T-helper 2 cell treated with Interferon-gamma antibody and Interleukin-4, amounts not matched to agents 5 μg/mL and 100 μg/mL, for 36 hours (primary cell): ENCODE results near the gene DDX1.
"Not testable (repeated sequence)": the region's sequence is repeated elsewhere in the genome, so short reads cannot be mapped to it uniquely, and the experiment has no call there.

Source experiments
- DNase-seq: peaks from one replicate; pipeline ENCODE4 v3.0.0; 2021; ENCODE audit warnings: low spot score
- H3K27ac Mint-ChIP-seq: one replicate; pipeline ENCODE4 v1.8.0; 2021; ENCODE audit warnings: mild to moderate bottlenecking, mixed read lengths
- H3K27me3 Mint-ChIP-seq: one replicate; pipeline ENCODE4 v1.8.0; 2021; ENCODE audit warnings: low read depth, mixed read lengths
- H3K36me3 Mint-ChIP-seq: one replicate; pipeline ENCODE4 v1.8.0; 2021; ENCODE audit warnings: low read depth, mixed read lengths
- H3K4me1 Mint-ChIP-seq: one replicate; pipeline ENCODE4 v1.8.0; 2021; ENCODE audit warnings: low read depth, mixed read lengths
- H3K4me3 Mint-ChIP-seq: one replicate; pipeline ENCODE4 v1.8.0; 2022; ENCODE audit warnings: mild to moderate bottlenecking, moderate library complexity, mixed read lengths
- H3K9me3 Mint-ChIP-seq: one replicate; pipeline ENCODE4 v1.8.0; 2021; ENCODE audit warnings: mixed read lengths

The DDX1 gene

DNA sequence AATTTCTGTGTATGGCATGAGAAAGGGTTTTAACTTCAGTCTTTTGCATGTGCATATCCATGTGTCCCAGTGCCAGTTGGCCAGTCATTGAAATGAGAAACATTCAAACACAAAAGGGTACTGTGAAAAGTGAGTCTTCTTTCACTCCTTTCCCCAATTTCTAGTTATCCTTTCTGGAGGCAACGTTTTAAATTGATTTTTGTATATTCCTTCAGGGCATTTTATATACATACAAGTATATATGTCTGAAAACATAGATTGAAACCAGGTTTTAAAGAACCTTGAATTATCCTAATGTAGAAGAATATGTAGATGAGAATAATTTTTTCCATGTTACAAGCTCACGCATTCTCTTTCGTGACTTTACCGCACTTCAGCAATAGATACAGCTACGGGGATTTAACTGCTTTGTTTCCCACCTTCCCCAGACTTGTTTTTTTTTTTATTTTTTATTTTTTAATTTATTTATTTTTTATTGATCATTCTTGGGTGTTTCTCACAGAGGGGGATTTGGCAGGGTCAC lies 18.8 kb downstream of the DDX1 start:
- Mint-ChIP-seq H3K36me3 (peaks cover 43% of the 10 kb centered on the region), H3K27me3 (no peaks in the 10 kb centered on the region), H3K27ac (no peak overlapping the region), H3K4me3 (no peak overlapping the region), H3K9me3 (no peaks in the 10 kb centered on the region), H3K4me1 (no peaks in the 10 kb centered on the region)
- DNase-seq: no peak

DNA sequence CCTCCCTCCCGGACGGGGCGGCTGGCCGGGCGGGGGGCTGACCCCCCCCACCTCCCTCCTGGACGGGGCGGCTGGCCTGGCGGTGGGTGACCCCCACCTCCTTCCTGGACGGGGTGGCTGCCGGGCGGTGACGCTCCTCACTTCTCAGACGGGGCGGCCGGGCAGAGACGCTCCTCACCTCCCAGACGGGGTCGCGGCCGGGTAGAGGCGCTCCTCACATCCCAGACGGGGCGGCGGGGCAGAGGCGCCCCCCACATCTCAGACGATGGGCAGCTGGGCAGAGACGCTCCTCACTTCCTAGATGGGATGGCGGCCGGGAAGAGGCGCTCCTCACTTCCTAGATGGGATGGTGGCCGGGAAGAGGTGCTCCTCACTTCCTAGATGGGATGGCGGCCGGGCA lies 20.4 kb downstream of the DDX1 start:
- not testable (repeated sequence) for H3K4me3 Mint-ChIP-seq, H3K4me1 Mint-ChIP-seq, H3K27ac Mint-ChIP-seq, H3K9me3 Mint-ChIP-seq, DNase-seq, H3K27me3 Mint-ChIP-seq
- peaks cover 38% of the 10 kb centered on the region for H3K36me3 Mint-ChIP-seq

DNA sequence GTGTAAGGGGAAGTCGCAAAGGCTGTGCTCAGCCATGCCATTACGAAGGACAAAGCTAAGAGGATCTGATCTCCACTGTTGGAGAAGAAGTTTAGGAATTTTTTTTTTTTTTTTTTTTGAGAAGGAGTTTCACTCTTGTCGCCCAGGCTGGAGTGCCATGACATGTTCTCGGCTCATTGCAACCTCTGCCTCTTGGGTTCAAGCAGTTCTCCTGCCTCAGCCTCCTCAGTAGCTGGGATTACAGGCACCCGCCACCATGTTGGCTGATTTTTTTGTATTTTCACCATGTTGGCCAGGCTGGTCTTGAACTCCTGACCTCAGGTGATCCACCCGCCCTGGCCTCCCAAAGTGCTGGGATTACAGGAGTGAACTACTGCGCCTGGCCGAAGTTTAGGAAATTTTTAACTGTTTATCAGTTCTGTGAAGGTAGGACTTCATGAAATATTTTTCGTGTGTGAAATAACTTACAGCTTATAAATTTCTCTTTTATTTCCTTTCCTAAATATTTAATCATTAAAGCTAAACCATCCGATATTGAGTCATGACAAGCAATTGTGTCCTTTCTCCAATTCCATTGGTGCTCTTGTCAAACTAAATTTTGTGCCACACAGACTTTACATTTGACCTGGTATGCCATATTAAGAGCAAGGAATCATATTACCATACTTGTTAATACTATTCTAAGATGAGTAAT lies 22.2 kb downstream of the DDX1 start:
- Mint-ChIP-seq H3K36me3 (peaks cover 29% of the 10 kb centered on the region), H3K27ac (no peak overlapping the region), H3K4me1 (no peaks in the 10 kb centered on the region), H3K4me3 (no peak overlapping the region), H3K9me3 (no peaks in the 10 kb centered on the region), H3K27me3 (no peaks in the 10 kb centered on the region)
- no peak for DNase-seq

DNA sequence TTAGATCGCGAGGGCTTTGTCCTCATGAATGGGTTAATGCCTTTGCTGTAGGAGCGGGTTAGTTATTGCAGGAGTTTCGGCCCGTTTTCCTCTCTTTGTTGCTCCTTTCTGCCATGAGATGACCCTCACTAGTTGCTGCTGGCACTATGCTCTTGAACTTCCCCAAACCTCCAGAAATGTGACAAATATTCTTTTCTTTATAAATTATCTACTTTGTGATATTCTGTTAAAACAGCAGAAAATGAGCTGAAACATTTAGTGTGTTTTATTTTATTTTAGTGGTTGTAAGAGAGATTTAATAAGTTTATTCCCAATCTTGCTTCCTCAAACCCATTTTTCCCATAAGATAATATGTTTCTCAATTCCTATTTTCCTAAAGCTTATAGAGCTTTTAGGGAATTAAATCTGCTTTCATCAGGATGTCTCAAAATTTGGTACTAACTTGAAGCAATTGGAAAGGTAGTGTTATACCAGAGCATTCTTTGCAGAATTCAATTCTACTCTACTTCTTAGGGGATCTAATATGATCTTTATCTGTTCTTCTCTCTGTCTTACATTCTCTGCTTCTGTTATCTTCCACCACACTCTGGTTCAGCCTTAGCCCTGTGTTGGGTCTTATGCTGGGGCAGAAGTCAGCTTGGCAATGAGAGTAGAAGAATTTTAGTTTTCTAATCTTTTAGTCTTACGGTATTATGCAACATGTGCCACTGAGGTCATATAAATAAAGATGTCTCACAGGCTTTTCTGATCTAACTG lies 23.1 kb downstream of the DDX1 start:
- Mint-ChIP-seq H3K4me1 (no peaks in the 10 kb centered on the region), H3K27me3 (no peaks in the 10 kb centered on the region), H3K9me3 (no peaks in the 10 kb centered on the region), H3K4me3 (no peak overlapping the region), H3K36me3 (peaks cover 36% of the 10 kb centered on the region), H3K27ac (no peak overlapping the region)
- no peak for DNase-seq

DNA sequence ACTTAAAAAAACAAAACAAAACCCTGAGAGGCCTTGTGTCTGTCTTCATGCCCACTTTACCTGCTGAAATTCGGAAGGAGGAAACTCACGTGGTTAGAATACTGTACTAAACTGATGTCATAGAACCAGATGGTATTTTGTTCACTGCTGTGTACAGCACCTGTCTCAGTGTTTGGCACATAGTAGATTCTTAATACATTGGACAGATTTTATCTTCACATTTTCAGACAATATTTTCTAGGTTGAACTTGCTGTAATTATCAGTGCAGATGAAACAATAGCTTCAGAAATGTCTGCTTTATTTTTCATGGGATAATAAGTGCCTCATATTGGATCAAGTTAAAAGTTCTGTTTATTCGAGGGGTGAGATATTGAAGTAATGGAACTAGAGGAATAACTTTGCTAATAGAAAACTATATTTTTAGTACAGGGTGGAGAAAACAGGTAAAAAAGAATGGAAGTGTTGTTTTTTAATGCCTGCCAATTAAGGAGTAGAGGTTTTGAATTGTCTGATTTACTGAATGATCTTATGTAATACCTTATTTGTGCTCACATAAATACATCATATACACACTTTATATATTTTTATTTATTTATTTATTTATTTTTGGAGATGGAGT lies 23.7 kb downstream of the DDX1 start:
- Mint-ChIP-seq H3K4me3 (no peak overlapping the region), H3K36me3 (peaks cover 34% of the 10 kb centered on the region), H3K27ac (no peak overlapping the region), H3K9me3 (no peaks in the 10 kb centered on the region), H3K27me3 (no peaks in the 10 kb centered on the region), H3K4me1 (no peaks in the 10 kb centered on the region)
- DNase-seq: no peak

DNA sequence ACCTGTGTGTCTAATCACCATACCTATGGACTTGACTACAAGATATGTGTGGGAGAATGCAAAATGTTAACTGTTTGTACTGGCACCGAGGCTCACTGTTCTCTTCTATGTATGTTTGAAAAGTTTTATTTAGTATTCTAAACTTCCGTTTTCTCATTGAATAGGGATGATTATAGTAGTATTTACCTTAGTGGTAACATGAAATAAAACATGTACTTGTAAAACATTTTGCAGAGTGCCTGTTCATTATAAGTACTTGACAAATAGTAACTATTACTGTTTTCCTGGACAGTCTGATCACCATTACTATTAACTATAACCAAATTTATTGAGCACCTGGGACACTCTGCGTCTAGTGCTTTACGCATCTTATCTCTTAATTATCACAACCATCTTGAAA lies 24.8 kb downstream of the DDX1 start:
- Mint-ChIP-seq H3K36me3 (peaks cover 37% of the 10 kb centered on the region), H3K27ac (no peak overlapping the region), H3K27me3 (no peaks in the 10 kb centered on the region), H3K4me1 (no peaks in the 10 kb centered on the region), H3K4me3 (no peak overlapping the region), H3K9me3 (no peaks in the 10 kb centered on the region)
- no peak for DNase-seq

DNA sequence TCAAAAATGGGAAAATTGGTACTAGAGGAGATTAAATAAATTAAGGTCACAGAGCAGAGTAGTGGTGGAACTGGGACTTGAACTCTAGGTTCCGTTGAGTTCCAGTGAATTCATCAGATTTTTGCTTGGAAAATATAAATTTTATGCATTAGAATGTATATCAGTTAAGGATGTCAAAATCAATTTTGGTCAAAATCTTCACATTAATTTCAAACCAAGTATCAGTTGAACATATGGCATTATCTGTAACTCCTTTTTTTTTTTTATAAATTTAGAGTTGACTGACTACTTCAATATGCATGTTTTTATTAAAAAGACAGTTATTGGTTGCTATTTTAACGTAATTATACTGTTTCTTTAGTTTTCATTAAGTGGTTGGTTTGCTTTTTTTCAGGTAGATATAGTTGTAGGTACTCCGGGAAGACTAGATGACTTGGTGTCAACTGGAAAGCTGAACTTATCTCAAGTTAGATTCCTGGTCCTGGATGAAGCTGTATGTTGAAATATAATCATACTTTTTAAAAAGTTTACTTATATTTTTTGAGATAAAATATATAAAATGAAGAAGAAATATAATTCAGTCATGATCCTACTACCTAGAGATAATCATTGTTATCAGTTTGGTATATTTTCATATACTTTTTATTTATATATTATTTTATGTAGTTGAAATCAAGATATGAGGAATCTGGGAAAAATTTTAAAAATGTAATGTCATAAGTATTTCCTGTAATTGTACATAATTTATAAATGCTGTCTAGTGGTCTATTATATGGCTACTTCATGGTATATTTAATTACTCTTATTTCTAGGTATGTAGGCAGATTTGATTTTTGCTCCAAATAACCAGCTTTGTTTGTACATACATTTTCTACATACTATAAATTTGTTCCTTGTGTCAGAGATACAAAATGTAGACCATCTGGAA lies 25.4 kb downstream of the DDX1 start:
- Mint-ChIP-seq H3K36me3 (peaks cover 40% of the 10 kb centered on the region), H3K27me3 (no peaks in the 10 kb centered on the region), H3K9me3 (no peaks in the 10 kb centered on the region), H3K27ac (no peak overlapping the region), H3K4me3 (no peak overlapping the region), H3K4me1 (no peaks in the 10 kb centered on the region)
- DNase-seq: no peak

DNA sequence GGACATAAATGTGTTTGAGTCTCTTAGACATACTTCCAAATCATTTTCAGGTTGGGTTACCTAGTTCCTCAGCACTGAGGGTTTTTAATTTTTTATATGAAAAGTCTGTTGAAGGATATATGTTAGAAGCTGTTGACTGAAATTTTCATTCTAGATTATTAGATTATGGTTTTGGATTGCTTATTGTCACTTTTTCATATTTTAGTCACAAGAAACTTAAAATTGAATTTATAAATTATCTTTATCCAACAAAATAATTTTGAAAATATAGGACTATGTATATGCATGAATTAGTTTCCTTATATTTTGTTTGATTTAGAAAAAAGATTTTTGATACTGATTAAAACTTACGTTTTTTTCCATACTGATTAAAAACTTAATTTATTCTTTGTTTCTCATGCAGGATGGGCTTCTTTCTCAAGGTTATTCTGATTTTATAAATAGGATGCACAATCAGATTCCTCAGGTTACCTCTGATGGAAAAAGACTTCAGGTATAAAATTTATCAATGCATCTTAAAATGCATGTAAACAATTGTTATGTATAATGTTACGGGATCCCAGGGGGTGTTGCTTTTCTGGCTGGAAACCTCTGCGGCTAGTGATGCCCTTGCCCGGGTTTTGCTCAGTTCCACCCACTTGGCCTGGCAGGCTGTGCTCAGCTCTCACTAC lies 26.2 kb downstream of the DDX1 start:
- H3K36me3 Mint-ChIP-seq: peaks cover 44% of the 10 kb centered on the region

DNA sequence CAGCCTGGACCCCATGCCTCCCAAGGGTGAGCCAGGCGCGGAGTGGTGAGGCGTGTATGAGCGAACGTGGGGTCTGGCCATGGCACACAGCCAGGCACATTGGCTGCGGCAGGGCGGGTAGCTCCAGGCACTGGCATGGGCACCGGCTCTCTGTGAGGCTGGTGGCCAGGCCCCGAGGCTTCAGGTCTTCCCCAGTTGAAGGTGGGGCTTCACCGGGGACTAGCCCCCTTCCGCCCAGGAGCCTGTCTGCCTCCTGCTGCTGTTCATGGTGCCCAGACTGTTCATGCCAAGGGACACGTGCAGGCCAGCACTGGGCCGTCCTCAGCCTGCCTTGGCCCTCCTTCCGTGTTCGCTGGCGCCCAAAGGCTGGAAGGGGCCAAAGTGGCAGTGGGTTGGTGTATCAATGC lies 26.8 kb downstream of the DDX1 start:
- H3K27ac Mint-ChIP-seq: no peak overlapping the region
- peaks cover 43% of the 10 kb centered on the region for H3K36me3 Mint-ChIP-seq
- no peak for DNase-seq
- H3K4me3 Mint-ChIP-seq: no peak overlapping the region
- H3K9me3 Mint-ChIP-seq: peaks cover 3% of the 10 kb centered on the region
- H3K4me1 Mint-ChIP-seq: no peaks in the 10 kb centered on the region
- no peaks in the 10 kb centered on the region for H3K27me3 Mint-ChIP-seq

More for the DNA sequence above, 26.2 kb downstream of the DDX1 start:
- Mint-ChIP-seq H3K27me3 (no peaks in the 10 kb centered on the region), H3K27ac (no peak overlapping the region), H3K4me1 (no peaks in the 10 kb centered on the region), H3K9me3 (no peaks in the 10 kb centered on the region), H3K4me3 (no peak overlapping the region)
- DNase-seq: no peak

DNA sequence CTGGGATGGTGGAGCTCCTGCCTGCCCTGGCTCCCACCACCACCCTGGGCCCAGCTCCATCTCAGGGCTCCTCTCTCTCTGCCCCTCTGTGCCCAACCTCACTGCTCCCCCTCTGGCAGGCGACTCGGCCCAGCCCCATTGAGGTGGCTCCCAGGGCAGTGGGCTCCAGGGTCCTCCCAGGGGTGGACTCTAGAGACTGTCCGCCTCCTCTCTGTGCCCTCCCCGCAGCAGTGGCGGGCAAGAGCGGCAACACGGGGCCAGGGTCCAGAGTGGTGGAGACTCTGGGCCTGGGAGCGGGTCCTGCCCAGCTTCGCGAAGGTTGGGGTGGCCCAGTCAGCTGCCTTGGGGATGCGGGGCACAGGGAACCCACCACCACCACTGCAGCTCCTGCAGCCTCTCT lies 27.4 kb downstream of the DDX1 start:
- Mint-ChIP-seq H3K36me3 (peaks cover 46% of the 10 kb centered on the region), H3K27me3 (no peaks in the 10 kb centered on the region), H3K27ac (no peak overlapping the region), H3K9me3 (peaks cover 7% of the 10 kb centered on the region), H3K4me1 (no peaks in the 10 kb centered on the region), H3K4me3 (no peak overlapping the region)
- DNase-seq: no peak

DNA sequence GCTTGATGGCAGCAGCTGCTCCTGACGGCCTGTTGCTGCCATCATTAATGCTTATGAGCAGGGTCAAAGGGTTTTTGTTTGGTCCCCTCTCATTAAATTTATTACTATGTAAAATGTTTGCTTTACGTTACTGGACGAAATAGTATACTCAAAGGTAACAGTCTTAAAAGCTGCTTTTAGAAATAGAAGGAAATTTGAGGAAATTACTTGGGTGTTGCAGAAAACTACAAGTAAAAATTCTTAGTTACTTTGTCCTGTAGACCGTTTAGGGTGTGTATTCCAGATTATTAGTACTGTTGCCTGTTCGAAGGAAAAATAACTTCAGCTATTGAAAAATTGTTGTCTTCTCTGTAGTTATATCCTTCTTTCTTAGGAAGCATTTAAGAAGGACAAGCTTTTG lies 27.8 kb downstream of the DDX1 start:
- no peaks in the 10 kb centered on the region for H3K27me3 Mint-ChIP-seq
- H3K27ac Mint-ChIP-seq: no peak overlapping the region
- no peak overlapping the region for H3K4me3 Mint-ChIP-seq
- peaks cover 46% of the 10 kb centered on the region for H3K36me3 Mint-ChIP-seq
- no peaks in the 10 kb centered on the region for H3K4me1 Mint-ChIP-seq
- DNase-seq: no peak
- peaks cover 7% of the 10 kb centered on the region for H3K9me3 Mint-ChIP-seq

DNA sequence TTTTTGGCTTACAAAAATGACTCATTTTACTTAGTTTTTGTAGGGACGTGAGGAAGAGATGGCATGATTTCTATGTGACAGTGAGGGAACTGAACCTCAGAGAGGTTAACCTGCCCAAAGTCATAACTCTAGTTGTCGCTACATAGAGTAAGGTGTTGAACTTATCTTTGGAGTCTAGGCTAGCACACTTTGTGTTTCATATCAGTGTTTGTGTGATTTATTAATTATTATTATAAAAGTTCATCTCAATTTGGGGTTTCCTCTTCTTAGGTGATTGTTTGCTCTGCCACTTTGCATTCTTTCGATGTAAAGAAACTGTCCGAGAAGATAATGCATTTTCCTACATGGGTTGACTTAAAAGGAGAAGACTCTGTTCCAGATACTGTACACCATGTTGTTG lies 28.3 kb downstream of the DDX1 start:
- no peak overlapping the region for H3K4me3 Mint-ChIP-seq
- no peak overlapping the region for H3K27ac Mint-ChIP-seq
- H3K4me1 Mint-ChIP-seq: no peaks in the 10 kb centered on the region
- H3K36me3 Mint-ChIP-seq: peaks cover 50% of the 10 kb centered on the region
- peaks cover 7% of the 10 kb centered on the region for H3K9me3 Mint-ChIP-seq
- DNase-seq: no peak
- no peaks in the 10 kb centered on the region for H3K27me3 Mint-ChIP-seq

DNA sequence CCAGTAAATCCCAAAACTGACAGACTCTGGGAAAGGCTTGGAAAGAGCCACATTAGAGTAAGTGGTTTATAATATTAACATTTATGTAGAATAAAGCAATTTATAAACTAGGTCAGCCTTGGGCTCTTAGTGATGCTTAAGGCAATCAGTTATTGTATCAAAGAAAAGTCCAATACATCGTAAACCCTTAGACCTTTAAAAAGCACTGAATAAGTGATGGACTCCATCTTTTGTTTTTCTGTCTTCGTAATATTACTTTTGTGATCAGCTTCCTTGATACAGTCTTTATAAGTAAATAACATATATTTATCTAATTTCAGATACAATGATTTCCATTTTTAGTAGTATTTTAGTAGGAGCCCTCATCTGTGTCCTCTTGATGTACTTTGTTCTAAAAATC lies 28.7 kb downstream of the DDX1 start:
- H3K9me3 Mint-ChIP-seq: peaks cover 7% of the 10 kb centered on the region

More for the DNA sequence above, 28.7 kb downstream of the DDX1 start:
- peaks cover 51% of the 10 kb centered on the region for H3K36me3 Mint-ChIP-seq
- no peak for DNase-seq
- H3K4me3 Mint-ChIP-seq: no peak overlapping the region
- H3K27ac Mint-ChIP-seq: no peak overlapping the region
- H3K27me3 Mint-ChIP-seq: no peaks in the 10 kb centered on the region
- H3K4me1 Mint-ChIP-seq: no peaks in the 10 kb centered on the region
